Measurements from ENCODE around the gene ZBTB7A. TPM values are rescaled to one million over a fixed set of nuclear protein-coding genes. Genes with fewer than 3 reads are reported as not detected.

The ZBTB7A gene
- total and polyA plus RNA-seq, 2 donors (not counting 1 experiment from before 2014, with no cell fraction given) = 4.9 to 17.7 TPM

DNA sequence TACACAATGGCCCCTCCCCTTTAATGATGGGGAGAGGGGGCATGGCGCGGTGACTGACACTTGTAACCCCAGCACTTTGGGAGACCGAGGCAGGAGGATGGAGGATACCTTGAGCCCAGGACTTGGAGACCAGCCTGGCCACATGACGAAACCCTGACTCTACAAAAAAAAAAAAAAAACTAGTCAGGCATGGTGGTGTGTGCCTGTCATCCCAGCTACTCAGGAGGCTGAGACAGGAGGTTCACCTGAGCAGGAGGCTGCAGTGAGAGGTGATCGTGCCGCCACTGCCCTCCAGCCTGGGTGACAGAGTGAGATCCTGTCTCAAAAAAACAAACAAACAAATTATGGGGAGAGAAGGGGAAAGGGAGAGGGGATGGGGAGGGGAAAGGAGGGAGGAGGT lies 13.8 kb upstream of the ZBTB7A start:
- TF ChIP-seq EZH2 (IDR thresholded peaks at IDR 0.05; ENCODE audit: low read length, missing control alignments) = no peak
- TF ChIP-seq, protein P1, sequence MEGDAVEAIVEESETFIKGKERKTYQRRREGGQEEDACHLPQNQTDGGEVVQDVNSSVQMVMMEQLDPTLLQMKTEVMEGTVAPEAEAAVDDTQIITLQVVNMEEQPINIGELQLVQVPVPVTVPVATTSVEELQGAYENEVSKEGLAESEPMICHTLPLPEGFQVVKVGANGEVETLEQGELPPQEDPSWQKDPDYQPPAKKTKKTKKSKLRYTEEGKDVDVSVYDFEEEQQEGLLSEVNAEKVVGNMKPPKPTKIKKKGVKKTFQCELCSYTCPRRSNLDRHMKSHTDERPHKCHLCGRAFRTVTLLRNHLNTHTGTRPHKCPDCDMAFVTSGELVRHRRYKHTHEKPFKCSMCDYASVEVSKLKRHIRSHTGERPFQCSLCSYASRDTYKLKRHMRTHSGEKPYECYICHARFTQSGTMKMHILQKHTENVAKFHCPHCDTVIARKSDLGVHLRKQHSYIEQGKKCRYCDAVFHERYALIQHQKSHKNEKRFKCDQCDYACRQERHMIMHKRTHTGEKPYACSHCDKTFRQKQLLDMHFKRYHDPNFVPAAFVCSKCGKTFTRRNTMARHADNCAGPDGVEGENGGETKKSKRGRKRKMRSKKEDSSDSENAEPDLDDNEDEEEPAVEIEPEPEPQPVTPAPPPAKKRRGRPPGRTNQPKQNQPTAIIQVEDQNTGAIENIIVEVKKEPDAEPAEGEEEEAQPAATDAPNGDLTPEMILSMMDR (conservative IDR thresholded peaks at IDR 0.05 in 1 of 2, IDR thresholded peaks at IDR 0.05 in 1 of 2; ENCODE audit: low read depth in 1 of 2, low read length in 2 of 2) = no peak
- Histone ChIP-seq H3K36me3 (ENCODE audit: control insufficient read depth, insufficient read depth, low read length) (no peaks in the 10 kb centered on the region), H3K4me2 (ENCODE audit: extremely low read depth, insufficient read depth, low read length) (no peak overlapping the region), H2AFZ (ENCODE audit: low read length) (no peak overlapping the region), H3K27ac (ENCODE audit: insufficient read depth, low read length) (no peak overlapping the region), H3K4me1 (ENCODE audit: control insufficient read depth, extremely low read depth, insufficient read depth, low read length) (no peaks in the 10 kb centered on the region), H3K9ac (ENCODE audit: insufficient read depth, low read length) (no peak overlapping the region), H3K27me3 (ENCODE audit: control insufficient read depth, insufficient read depth, low read length) (no peaks in the 10 kb centered on the region), H3K79me2 (ENCODE audit: control insufficient read depth, insufficient read depth, low read length) (no peaks in the 10 kb centered on the region), H4K20me1 (ENCODE audit: control insufficient read depth, extremely low read depth, insufficient read depth, low read length) (no peaks in the 10 kb centered on the region), H3K9me3 (ENCODE audit: control insufficient read depth, insufficient read depth, low read depth, low read length) (no peaks in the 10 kb centered on the region), H3K4me3 (replicated peaks in 1 of 4; ENCODE audit: control extremely low read depth in 1 of 4, insufficient read depth in 1 of 4, low read depth in 3 of 4, low read length in 4 of 4) (no peak overlapping the region)
- DNase-seq (ENCODE audit: low read depth in 2 of 2) = no peak

DNA sequence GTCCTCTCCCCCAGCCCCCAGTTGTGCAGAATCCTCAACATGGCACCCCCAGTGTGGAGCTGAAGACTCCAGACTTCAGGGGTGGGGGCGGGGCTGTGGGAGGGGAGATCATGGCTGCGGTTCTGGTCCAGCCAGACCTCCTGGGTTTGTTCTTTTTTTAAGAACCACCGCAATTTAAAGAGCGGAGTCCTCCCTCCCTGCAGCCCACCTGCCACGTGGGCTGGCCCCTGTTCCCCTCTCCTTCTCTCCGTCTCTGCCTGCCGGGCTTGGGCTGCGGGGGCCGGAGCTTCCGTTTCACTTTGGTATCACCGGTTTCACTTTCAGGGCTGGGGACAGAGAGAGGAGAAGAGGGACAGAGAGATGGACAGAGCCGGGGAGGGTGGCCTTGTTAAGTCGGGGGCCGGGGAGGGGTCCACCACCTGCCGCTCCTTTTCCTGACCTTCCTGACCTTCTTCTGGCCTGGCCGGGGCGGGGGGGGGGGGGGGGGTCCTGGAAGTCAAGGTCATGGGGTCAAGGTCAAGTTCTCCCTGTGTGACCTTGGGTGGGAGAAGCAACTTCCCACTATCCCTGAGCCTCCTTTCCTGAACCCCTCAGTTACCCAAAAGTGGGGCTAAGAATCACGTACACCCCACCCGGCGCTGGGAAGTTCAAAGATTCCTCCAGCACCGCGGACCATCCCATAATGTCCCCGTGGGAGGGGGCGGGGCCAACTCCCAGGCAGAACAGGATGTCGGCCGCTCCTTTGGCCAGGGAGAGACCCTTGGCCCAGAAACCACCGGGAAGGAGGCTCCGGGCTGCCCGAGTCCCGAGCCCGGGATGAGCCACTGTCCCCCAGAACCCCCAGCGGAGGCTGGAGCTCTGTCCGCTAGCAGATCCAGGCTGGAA lies 11.3 kb upstream of the ZBTB7A start:
- TF ChIP-seq, protein P1 (conservative IDR thresholded peaks at IDR 0.05 in 1 of 2, IDR thresholded peaks at IDR 0.05 in 1 of 2; ENCODE audit: low read depth in 1 of 2, low read length in 2 of 2) = no peak
- no peak for TF ChIP-seq EZH2 (IDR thresholded peaks at IDR 0.05; ENCODE audit: low read length, missing control alignments)
- peak overlapping the region; percentile 58 for H3K9ac ChIP-seq (ENCODE audit: insufficient read depth, low read length)
- H3K9me3 ChIP-seq (ENCODE audit: control insufficient read depth, insufficient read depth, low read depth, low read length) = no peaks in the 10 kb centered on the region
- peak overlapping the region; percentile 83 for H2AFZ ChIP-seq (ENCODE audit: low read length)
- no peaks in the 10 kb centered on the region for H3K4me1 ChIP-seq (ENCODE audit: control insufficient read depth, extremely low read depth, insufficient read depth, low read length)
- H3K27me3 ChIP-seq (ENCODE audit: control insufficient read depth, insufficient read depth, low read length) = no peaks in the 10 kb centered on the region
- no peaks in the 10 kb centered on the region for H3K36me3 ChIP-seq (ENCODE audit: control insufficient read depth, insufficient read depth, low read length)
- peak overlapping the region; percentile 85 for H3K4me2 ChIP-seq (ENCODE audit: extremely low read depth, insufficient read depth, low read length)
- peak in 1 of 2 donors; percentile 33 for DNase-seq (ENCODE audit: low read depth in 2 of 2)
- no peaks in the 10 kb centered on the region for H3K79me2 ChIP-seq (ENCODE audit: control insufficient read depth, insufficient read depth, low read length)
- peak overlapping the region; percentile 32 for H3K27ac ChIP-seq (ENCODE audit: insufficient read depth, low read length)
- no peaks in the 10 kb centered on the region for H4K20me1 ChIP-seq (ENCODE audit: control insufficient read depth, extremely low read depth, insufficient read depth, low read length)
- peak overlapping the region; percentile 37 to 56 (median 46) for H3K4me3 ChIP-seq (replicated peaks in 1 of 4; ENCODE audit: control extremely low read depth in 1 of 4, insufficient read depth in 1 of 4, low read depth in 3 of 4, low read length in 4 of 4)

DNA sequence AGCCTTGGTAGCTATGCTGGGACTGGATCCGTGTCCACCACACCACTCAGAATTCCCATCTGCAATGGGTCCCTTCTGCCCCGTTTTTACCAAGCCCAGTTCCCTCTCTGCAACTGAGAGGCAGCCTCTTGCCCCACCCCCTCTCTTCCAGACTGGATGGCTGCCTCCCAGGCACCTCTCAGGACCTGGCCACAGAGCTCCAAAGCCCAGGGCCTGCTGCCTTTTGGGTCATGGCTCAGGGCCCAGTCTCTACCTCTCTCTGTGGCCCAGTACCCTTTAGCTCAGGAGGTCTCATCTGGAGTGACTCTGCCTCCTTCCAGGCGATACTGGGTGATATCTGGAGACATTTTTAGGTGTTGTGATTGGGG lies 10.3 kb upstream of the ZBTB7A start:
- H3K79me2 ChIP-seq (ENCODE audit: control insufficient read depth, insufficient read depth, low read length) = no peaks in the 10 kb centered on the region
- H3K36me3 ChIP-seq (ENCODE audit: control insufficient read depth, insufficient read depth, low read length) = no peaks in the 10 kb centered on the region
- H3K4me2 ChIP-seq (ENCODE audit: extremely low read depth, insufficient read depth, low read length) = no peak overlapping the region
- no peak overlapping the region for H3K4me3 ChIP-seq (replicated peaks in 1 of 4; ENCODE audit: control extremely low read depth in 1 of 4, insufficient read depth in 1 of 4, low read depth in 3 of 4, low read length in 4 of 4)
- no peaks in the 10 kb centered on the region for H3K27me3 ChIP-seq (ENCODE audit: control insufficient read depth, insufficient read depth, low read length)
- no peaks in the 10 kb centered on the region for H3K9me3 ChIP-seq (ENCODE audit: control insufficient read depth, insufficient read depth, low read depth, low read length)
- H4K20me1 ChIP-seq (ENCODE audit: control insufficient read depth, extremely low read depth, insufficient read depth, low read length) = no peaks in the 10 kb centered on the region
- no peak for DNase-seq (ENCODE audit: low read depth in 2 of 2)
- TF ChIP-seq, protein P1 (conservative IDR thresholded peaks at IDR 0.05 in 1 of 2, IDR thresholded peaks at IDR 0.05 in 1 of 2; ENCODE audit: low read depth in 1 of 2, low read length in 2 of 2) = no peak
- no peak for TF ChIP-seq EZH2 (IDR thresholded peaks at IDR 0.05; ENCODE audit: low read length, missing control alignments)
- no peak overlapping the region for H2AFZ ChIP-seq (ENCODE audit: low read length)
- H3K4me1 ChIP-seq (ENCODE audit: control insufficient read depth, extremely low read depth, insufficient read depth, low read length) = no peaks in the 10 kb centered on the region
- H3K27ac ChIP-seq (ENCODE audit: insufficient read depth, low read length) = no peak overlapping the region
- no peak overlapping the region for H3K9ac ChIP-seq (ENCODE audit: insufficient read depth, low read length)

Measured in fibroblast of lung (primary cell).